GM06990 (cell line): ENCODE data around the gene UBR1.
"Not testable (repeated sequence)": the region's sequence is repeated elsewhere in the genome, so short reads cannot be mapped to it uniquely, and the experiment has no call there.

Experiments used
- DNase-seq: peaks from one replicate; pipeline ENCODE4 v3.0.0-alpha.2; 2011; ENCODE audit not compliant: insufficient read length; ENCODE audit errors: extremely low read depth
- H3K27me3 ChIP-seq: replicated peaks from 2 replicates; pipeline ENCODE4 v1.6.0; 2011; ENCODE audit warnings: low read length; ENCODE audit not compliant: control insufficient read depth, insufficient read depth
- H3K36me3 ChIP-seq: 2 replicates; pipeline ENCODE4 v1.5.1; 2011; ENCODE audit warnings: low read length; ENCODE audit not compliant: control insufficient read depth, insufficient read depth
- H3K4me3 ChIP-seq: replicated peaks from 2 replicates; pipeline ENCODE4 v1.5.1; 2011; ENCODE audit warnings: low read depth, mild to moderate bottlenecking, control low read depth, low read length
- CTCF ChIP-seq: IDR thresholded peaks from 2 replicates; pipeline ENCODE4 v1.5.1; 2011; ENCODE audit warnings: low read length, control low read depth, mild to moderate bottlenecking, inconsistent platforms; ENCODE audit not compliant: insufficient read depth, poor library complexity, severe bottlenecking

UBR1 gene

GRCh38 chr15:42974202-42974862 lies 131.5 kb downstream of the UBR1 start:
- Histone ChIP-seq H3K4me3 (no peak overlapping the region), H3K27me3 (no peaks in the 10 kb centered on the region), H3K36me3 (peaks cover 7% of the 10 kb centered on the region)
- DNase-seq: no peak
- TF ChIP-seq CTCF: no peak

- TF ChIP-seq CTCF: no peak
- Histone ChIP-seq H3K36me3 (peaks cover 7% of the 10 kb centered on the region), H3K27me3 (no peaks in the 10 kb centered on the region), H3K4me3 (no peak overlapping the region)
- no peak for DNase-seq
Observed at GRCh38 chr15:42973114-42973513, 132.7 kb downstream of the UBR1 start.

GRCh38 chr15:42971830-42972229 lies 134.0 kb downstream of the UBR1 start:
- H3K36me3 ChIP-seq: peaks cover 6% of the 10 kb centered on the region
- no peak for TF ChIP-seq CTCF
- H3K27me3 ChIP-seq: no peaks in the 10 kb centered on the region
- DNase-seq: no peak
- H3K4me3 ChIP-seq: no peak overlapping the region

- Histone ChIP-seq H3K36me3 (no peaks in the 10 kb centered on the region; the same call in 1 of the 2 replicates), H3K27me3 (no peaks in the 10 kb centered on the region), H3K4me3 (no peak overlapping the region)
- DNase-seq: no peak
- no peak for TF ChIP-seq CTCF
Observed at GRCh38 chr15:42964476-42964875, 141.4 kb downstream of the UBR1 start.

GRCh38 chr15:42955518-42955917 lies 150.3 kb downstream of the UBR1 start:
- Histone ChIP-seq H3K4me3 (no peak overlapping the region), H3K27me3 (no peaks in the 10 kb centered on the region), H3K36me3 (peaks cover 6% of the 10 kb centered on the region)
- no peak for TF ChIP-seq CTCF
- DNase-seq: no peak

- H3K36me3 ChIP-seq: peaks cover 6% of the 10 kb centered on the region
- DNase-seq: no peak
- no peak for TF ChIP-seq CTCF
- H3K4me3 ChIP-seq: no peak overlapping the region
- H3K27me3 ChIP-seq: no peaks in the 10 kb centered on the region
Observed at GRCh38 chr15:42954291-42954690, 151.5 kb downstream of the UBR1 start.

GRCh38 chr15:42948898-42949297 lies 156.9 kb downstream of the UBR1 start:
- H3K4me3 ChIP-seq, H3K27me3 ChIP-seq, H3K36me3 ChIP-seq, DNase-seq: not testable (repeated sequence)
